HUES6 (cell line): ENCODE data around the gene ACTMAP.
A peak's percentile ranks its signal among the peaks of the same experiment; 100 is the strongest.

Source experiments
- H3K27ac ChIP-seq: 2 replicates; pipeline ENCODE4 v1.7.0; 2013; ENCODE audit warnings: low read depth, mild to moderate bottlenecking, low read length, inconsistent platforms
- H3K27me3 ChIP-seq: 2 replicates; pipeline ENCODE4 v1.6.1; 2013; ENCODE audit warnings: low read length; ENCODE audit not compliant: control insufficient read depth, insufficient read depth
- H3K36me3 ChIP-seq: 2 replicates; pipeline ENCODE4 v1.6.1; 2013; ENCODE audit warnings: low read length; ENCODE audit not compliant: control insufficient read depth, insufficient read depth
- H3K4me1 ChIP-seq: 2 replicates; pipeline ENCODE4 v1.6.1; 2013; ENCODE audit warnings: low read length; ENCODE audit not compliant: control insufficient read depth, insufficient read depth
- H3K4me3 ChIP-seq: 2 replicates; pipeline ENCODE4 v1.5.1; 2013; ENCODE audit warnings: low read depth, low read length
- H3K9ac ChIP-seq: one replicate; pipeline ENCODE4 v1.6.1; 2013; ENCODE audit warnings: mild to moderate bottlenecking, low read length
- H3K9me3 ChIP-seq: 2 replicates; pipeline ENCODE4 v1.6.1; 2013; ENCODE audit warnings: low read depth, low read length; ENCODE audit not compliant: control insufficient read depth, insufficient read depth

ACTMAP gene

DNA sequence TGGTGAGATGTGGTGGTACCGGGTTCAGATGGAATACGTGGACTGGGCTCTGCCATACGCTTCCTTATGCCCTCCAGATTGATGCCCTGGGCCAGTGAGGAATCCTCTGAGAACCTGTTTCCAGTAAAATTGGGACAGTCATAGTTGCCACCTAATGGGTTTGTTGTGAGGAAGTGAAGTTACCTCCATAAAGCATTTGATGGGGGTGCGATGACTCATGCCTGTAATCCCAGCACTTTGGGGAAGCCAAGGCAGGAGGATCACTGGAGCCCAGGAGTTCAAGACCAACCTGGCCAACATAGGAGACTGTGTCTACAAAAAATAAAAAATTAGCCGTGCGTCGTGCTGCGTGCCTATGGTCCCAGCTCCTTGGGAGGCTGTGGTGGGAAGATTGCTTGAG is 5.5 kb upstream of the ACTMAP start:
- Histone ChIP-seq H3K9ac (no peak overlapping the region), H3K4me1 (peaks cover 12% of the 10 kb centered on the region; the same call in 1 of the 2 replicates), H3K4me3 (no peak overlapping the region), H3K9me3 (no peaks in the 10 kb centered on the region), H3K36me3 (peaks cover 77% of the 10 kb centered on the region), H3K27me3 (no peaks in the 10 kb centered on the region), H3K27ac (no peak overlapping the region)

DNA sequence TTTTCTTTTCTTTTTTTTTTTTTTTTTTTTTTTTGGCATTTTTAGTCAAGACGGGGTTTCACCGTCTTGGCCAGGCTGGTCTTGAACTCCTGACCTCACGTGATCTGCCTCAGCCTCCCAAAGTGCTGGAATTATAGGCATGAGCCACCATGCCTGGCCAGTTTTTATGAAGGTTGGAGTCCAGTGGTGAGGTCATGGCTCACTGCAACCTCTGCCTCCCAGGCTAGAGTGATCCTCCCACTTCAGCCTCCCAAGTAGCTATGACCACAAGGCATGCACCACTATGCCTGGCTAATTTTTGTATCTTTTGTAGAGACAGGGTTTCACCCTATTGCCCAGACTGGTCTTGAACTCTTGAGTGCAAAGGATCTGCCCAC is 5.0 kb upstream of the ACTMAP start:
- Histone ChIP-seq H3K4me3 (no peak overlapping the region), H3K36me3 (peaks cover 72% of the 10 kb centered on the region), H3K27ac (no peak overlapping the region), H3K27me3 (no peaks in the 10 kb centered on the region), H3K4me1 (peaks cover 12% of the 10 kb centered on the region; the same call in 1 of the 2 replicates), H3K9me3 (no peaks in the 10 kb centered on the region), H3K9ac (no peak overlapping the region)

DNA sequence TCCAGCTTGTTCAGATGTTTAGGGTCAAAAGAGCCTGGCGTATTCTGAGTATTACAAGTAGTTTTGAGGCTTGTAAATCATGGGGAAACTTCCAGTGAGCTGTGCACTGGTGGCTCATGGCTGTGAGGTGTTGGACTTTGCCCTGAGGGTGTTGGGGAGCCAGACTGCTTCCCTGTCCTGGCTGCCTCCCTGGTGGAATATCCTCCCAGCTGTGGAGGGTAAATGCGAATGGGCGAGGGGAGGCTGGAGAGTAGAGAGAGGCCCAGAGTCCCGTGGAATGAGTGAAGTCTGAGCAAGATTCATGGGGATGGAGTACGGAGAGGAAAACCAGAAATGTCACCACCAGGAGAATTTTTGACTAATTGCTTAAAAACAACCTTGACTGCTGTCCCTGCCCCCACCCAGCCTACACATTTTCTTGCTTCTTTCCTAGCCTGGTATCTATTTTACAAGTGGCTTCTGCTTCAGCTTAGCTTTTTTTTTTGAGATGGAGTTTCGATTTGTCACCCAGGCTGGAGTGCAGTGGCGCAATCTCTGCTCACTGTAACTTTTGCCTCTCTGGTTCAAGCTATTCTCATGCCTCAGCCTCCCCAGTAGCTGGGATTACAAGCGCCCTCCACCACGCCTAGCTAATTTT is 4.5 kb upstream of the ACTMAP start:
- H3K27ac ChIP-seq: no peak overlapping the region

DNA sequence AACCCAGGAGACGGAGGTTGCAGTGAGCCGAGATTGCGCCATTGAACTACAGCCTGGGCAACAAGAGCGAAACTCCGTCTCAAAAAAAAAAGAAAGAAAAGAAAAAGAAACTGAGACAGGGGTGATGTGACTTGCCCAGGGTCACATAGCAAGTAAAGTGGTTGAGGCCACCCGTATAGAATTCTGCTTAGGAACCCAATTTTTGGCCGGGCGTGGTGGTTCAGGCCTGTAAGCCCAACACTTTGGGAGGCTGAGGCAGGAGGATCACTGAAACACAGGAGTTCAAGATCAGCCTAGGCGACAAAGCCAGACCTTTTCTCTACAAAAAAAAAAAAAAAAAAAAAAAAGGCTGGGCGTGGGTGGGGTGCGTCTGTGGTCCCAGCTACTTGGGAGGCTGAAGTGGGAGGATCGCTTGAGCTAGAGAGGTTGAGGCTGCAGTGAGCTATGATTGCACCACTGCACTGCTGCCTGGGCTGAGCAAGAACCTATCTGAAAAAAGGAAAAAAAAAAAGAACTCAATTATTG is 2.0 kb upstream of the ACTMAP start:
- Histone ChIP-seq H3K4me3 (peak overlapping the region; percentile 93), H3K27ac (peak overlapping the region; percentile 97; the same call in 1 of the 2 replicates), H3K27me3 (no peaks in the 10 kb centered on the region), H3K4me1 (peaks cover 22% of the 10 kb centered on the region), H3K36me3 (peaks cover 46% of the 10 kb centered on the region), H3K9ac (peak overlapping the region; percentile 98), H3K9me3 (no peaks in the 10 kb centered on the region)

More for the DNA sequence above, 4.5 kb upstream of the ACTMAP start:
- Histone ChIP-seq H3K4me1 (peaks cover 15% of the 10 kb centered on the region), H3K36me3 (peaks cover 67% of the 10 kb centered on the region), H3K9ac (peak overlapping the region; percentile 23), H3K27me3 (no peaks in the 10 kb centered on the region), H3K4me3 (0 out of 2 replicates have a peak overlapping the region, but pooled peaks have one; percentile 22), H3K9me3 (no peaks in the 10 kb centered on the region)

DNA sequence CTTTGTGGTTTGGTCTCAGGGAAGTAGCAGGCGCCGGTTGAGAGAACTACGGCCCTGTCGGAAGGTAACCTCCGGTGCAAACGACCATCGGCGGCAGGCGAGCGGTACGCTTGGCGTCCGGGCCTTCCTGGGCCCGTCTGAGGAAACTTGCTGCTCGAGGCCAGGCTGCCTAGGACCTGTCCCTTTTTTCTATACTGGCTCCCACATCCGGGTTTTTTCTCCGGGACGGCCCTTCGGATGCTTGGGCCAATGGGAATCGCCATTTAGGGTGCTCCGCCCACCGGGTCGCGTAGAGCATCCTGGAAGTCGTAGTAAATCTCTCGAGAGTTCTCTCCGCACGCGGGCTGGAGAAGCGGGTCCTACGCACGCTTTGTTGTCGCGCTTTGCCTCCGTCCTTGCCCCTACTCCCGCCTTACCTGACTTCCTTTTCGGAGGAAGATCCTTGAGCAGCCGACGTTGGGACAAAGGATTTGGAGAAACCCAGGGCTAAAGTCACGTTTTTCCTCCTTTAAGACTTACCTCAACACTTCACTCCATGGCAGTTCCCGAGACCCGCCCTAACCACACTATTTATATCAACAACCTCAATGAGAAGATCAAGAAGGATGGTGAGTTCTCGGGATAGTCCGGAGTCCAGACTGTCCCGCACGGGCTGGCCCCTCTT is 729 bp upstream of the ACTMAP start, which contains the start of gene SNRPA:
TSS of gene SNRPA (plus strand) at position 330 of the 664 bp plus-strand sequence. CDS start at position 536, 206 bp downstream.
- peak within 1 kb of the TSS; percentile 98 for H3K9ac ChIP-seq
- H3K27ac ChIP-seq: peak within 1 kb of the TSS; percentile 97
- peak within 1 kb of the TSS; percentile 93 for H3K4me3 ChIP-seq
- H3K9me3 ChIP-seq: no peaks in the 10 kb centered on the region
- H3K4me1 ChIP-seq: peaks cover 22% of the 10 kb centered on the region
- peaks cover 32% of the 10 kb centered on the region for H3K36me3 ChIP-seq
- H3K27me3 ChIP-seq: no peaks in the 10 kb centered on the region

DNA sequence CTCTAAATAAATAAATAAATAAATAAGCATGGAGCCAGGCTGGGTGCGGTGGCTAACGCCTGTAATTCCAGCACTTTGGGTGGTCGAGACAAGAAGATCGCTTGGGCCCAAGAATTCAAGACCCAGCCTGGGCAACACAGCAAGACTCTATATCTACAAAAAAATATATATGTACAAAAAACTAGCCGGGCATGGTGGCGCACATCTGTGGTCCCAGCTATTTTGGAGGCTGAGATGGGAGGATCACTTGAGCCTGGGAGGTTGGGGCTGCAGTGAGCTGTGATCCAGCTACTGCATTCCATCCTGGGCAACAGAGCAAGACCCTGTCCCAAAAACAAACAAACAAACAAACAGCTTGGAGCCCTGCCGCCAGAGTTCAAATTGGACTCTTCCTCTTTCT is 2.7 kb downstream of the ACTMAP start:
- no peak overlapping the region for H3K27ac ChIP-seq
- H3K9me3 ChIP-seq: no peaks in the 10 kb centered on the region
- peaks cover 22% of the 10 kb centered on the region for H3K4me1 ChIP-seq
- peaks cover 20% of the 10 kb centered on the region for H3K36me3 ChIP-seq
- no peak overlapping the region for H3K9ac ChIP-seq
- H3K27me3 ChIP-seq: no peaks in the 10 kb centered on the region
- no peak overlapping the region for H3K4me3 ChIP-seq

DNA sequence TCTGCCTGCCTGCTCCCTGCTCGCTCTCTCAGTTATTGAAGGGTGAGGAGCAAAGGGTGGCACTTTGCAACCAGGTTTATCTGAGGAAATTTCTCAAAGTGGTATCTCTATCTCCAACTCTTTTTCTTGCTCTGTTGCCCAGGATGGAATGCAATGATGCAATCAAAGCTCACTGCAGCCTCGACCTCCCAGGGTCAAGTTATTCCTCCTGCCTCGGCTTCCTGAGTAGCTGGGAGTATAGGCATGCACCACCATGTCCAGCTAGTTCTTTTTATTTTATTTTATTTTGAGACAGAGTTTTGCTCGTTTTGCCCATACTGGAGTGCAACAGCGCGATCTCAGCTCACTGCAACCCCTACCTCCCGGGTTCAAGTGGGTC is 4.9 kb downstream of the ACTMAP start:
- Histone ChIP-seq H3K27me3 (no peaks in the 10 kb centered on the region), H3K36me3 (peaks cover 29% of the 10 kb centered on the region), H3K9me3 (no peaks in the 10 kb centered on the region), H3K4me3 (peak overlapping the region; percentile 3; the same call in 1 of the 2 replicates), H3K27ac (no peak overlapping the region; the same call in 1 of the 2 replicates), H3K4me1 (peaks cover 22% of the 10 kb centered on the region), H3K9ac (peak overlapping the region; percentile 39)

DNA sequence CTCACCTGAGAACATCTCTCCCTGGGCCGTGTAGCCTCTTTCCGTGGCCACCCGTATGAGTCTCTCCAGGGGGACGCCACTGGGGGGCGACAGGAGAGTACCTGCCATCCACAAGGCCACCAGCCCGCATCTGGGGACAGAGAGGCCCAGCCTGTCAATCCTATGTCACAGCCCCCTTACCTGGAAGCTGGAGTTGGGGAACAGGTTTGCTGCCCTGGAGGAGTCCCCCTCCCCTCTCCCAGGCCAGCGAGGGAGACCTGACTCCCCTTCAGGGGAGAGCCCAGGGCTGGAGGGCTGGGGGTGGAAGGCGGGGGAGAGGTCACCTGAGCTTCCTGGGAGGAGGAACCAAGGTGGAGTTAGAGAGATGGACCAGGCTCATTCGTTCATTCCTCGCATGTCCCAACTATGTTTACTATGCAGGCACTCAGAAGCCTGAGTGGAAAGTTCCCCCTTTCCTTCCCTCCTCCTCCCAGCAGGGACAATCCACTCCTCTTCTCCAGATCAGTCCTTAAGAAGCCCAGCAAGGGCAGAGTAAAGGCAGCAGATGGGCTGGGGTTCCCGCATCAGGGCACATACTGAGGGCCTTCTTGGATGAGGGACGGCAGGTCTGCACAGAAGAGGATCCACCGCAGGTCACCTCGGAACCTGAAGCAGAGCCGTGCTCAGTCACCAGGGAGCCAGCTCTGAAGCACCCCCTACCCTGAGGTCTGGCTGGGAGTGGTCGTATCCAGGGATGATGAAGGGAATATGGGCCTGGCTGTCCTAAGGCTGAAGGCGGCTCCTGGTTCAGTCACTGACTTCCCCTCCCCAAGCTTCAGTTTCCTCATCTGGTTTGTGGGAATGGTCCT is 5.5 kb downstream of the ACTMAP start:
- no peaks in the 10 kb centered on the region for H3K27me3 ChIP-seq
- peak overlapping the region; percentile 3; the same call in 1 of the 2 replicates for H3K4me3 ChIP-seq
- H3K27ac ChIP-seq: no peak overlapping the region; the same call in 1 of the 2 replicates
- no peaks in the 10 kb centered on the region for H3K9me3 ChIP-seq
- H3K9ac ChIP-seq: peak overlapping the region; percentile 39
- peaks cover 20% of the 10 kb centered on the region for H3K4me1 ChIP-seq
- peaks cover 33% of the 10 kb centered on the region for H3K36me3 ChIP-seq

DNA sequence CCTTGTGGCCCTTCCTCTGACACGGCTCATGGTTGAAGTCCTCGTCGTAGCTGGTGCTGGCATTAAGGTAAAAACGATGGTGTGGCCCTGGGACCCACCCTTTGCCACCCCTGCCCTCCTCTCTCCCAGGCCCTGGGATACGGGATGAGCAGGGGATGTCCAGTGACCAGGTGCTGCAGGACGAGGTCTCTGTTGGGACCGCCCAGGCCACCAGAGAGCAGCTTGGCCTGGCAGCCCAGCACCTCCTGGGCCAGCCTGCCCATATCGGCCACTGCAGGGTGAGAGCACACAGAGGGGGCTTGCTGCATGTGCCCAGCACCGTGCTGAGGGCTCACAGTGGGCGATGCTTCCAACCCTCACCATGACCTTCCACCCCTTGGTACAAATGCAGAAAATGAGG is 6.4 kb downstream of the ACTMAP start:
- H3K27ac ChIP-seq: no peak overlapping the region
- no peak overlapping the region for H3K4me3 ChIP-seq
- H3K9me3 ChIP-seq: no peaks in the 10 kb centered on the region
- peaks cover 41% of the 10 kb centered on the region for H3K36me3 ChIP-seq
- peaks cover 13% of the 10 kb centered on the region for H3K4me1 ChIP-seq
- H3K27me3 ChIP-seq: no peaks in the 10 kb centered on the region
- no peak overlapping the region for H3K9ac ChIP-seq

DNA sequence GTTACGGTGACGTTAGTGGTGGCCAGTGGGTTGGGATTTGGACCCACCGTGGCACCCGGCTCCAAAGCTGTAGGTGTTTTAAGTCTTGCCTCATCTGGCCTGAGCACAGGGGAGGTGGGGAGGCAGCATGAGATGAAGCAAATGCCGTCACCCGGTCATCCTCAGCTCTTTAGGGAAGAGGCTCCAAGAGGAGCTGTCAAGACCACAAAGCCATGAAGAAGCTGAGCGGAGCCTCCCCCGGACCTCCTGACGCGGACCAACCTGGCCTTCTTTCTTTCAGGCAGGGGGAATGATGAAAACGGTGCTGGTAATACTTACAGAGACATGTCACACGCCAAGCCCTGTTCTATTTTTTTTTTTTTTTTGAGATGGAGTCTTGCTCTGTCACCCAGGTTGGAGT is 7.4 kb downstream of the ACTMAP start:
- no peak overlapping the region for H3K4me3 ChIP-seq
- H3K4me1 ChIP-seq: peaks cover 13% of the 10 kb centered on the region
- no peak overlapping the region for H3K9ac ChIP-seq
- no peaks in the 10 kb centered on the region for H3K27me3 ChIP-seq
- H3K9me3 ChIP-seq: no peaks in the 10 kb centered on the region
- no peak overlapping the region for H3K27ac ChIP-seq
- peaks cover 44% of the 10 kb centered on the region for H3K36me3 ChIP-seq
